Medulla oblongata (tissue), 1 donor: ENCODE measurements around the gene ZCRB1.

Experiments used
- DNase-seq: peaks from one replicate; pipeline ENCODE4 v3.0.0-alpha.2; 2015; ENCODE audit errors: extremely low spot score

The ZCRB1 gene

DNA sequence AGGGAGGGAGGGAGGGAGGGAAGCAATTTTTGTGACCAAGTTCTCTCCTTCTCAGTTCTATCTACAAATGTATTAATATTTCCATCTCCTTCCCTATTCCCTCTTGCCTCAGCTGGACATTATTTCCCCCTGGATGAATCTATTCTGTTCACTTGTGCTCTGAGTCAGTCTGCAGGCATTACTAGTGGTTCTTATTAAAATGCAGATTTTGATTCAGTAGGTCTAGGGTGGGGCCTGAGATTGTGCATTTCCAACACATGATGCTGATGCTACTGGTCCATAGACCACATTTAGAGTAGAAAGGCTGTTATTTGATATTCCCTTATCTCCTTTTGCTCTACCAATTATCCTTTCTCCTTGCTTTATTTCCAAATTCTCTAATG lies 47.8 kb downstream of the ZCRB1 start:
- no peak for DNase-seq

DNA sequence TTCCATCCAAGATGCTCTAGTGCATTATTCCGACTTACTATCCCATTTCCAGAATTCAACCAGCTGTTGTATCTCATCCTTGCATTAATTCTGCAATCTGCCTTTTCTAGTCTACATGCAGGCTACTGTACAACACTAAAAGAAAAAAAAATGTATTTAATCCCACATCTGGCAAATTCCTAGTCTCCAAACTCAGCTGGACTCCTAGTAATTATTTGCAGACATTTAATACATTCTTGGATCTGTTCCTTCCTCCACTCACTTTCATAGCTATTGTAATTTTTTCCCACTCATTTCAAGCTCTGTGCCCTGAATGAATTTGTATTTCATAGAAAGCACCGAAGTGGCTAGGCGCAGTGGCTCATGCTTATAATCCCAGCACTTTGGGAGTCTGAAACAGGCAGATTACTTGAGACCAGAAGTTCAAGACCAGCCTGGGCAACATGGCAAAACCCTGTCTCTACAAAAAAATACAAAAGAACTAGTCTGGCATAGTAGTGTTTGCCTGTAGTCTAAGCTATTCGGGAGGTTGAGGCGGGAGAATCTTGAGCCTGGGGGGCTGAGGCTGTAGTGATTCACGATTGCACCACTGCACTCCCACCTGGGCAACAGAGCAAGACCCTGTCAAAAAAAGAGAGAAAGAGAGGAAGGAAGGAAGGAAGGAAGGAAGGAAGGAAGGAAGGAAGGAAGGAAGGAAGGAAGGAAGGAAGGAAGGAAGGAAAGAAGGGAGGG lies 48.3 kb downstream of the ZCRB1 start:
- DNase-seq, result no peak

DNA sequence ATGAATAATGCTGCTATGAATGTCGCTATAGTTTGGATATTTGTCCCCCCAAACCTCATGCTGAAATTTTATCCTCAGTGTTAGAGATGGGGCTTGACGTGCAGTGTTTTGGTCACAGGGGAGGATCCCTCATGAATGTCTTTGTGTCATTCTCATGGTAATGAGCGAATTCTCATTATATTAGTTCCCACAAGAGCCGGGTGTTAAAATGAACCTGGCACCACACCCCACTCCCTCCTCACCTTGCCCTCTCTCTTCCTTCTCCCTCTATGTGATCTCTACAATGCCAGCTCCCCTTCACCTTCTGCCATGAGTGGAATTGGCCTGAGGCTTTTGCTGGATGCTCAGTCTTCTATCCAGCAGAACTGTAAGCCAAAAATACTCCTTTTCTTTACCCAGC lies 50.4 kb downstream of the ZCRB1 start:
- no peak for DNase-seq

DNA sequence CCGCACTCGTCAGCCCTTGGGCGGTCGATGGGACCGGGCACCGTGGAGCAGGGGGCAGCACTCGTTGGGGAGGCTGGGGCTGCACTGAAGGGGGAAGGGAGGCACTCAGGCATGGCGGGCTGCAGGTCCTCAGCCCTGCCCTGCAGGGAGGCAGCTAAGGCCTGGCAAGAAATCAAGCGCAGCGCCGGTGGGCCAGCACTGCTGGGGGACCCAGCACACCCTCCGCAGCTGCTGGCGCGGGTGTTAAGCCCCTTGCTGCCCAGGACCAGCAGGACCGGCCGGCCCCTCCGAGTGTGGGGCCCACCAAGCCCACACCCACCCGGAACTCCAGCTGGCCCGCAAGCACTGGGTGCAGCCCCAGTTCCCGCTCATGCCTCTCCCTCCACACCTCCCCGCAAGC lies 52.2 kb downstream of the ZCRB1 start:
- DNase-seq, result no peak

DNA sequence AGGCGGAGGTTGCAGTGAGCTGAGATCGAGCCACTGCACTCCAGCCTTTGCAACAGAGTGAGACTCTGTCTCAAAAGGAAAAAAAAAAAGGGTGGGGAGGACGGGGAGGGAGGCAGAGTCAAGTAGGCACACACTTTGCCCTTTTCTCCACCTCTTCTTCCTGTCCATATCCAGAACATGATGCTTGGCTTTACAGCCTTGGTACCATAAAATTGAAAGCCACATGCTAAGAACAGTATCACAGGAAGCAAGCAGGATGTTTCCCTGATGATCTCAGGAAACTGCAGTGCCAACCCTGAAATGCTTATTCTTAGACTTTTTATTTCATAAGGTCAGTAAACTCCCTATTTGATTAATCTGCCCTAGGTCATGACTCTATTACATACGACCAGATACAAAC lies 55.3 kb downstream of the ZCRB1 start:
- no peak for DNase-seq

DNA sequence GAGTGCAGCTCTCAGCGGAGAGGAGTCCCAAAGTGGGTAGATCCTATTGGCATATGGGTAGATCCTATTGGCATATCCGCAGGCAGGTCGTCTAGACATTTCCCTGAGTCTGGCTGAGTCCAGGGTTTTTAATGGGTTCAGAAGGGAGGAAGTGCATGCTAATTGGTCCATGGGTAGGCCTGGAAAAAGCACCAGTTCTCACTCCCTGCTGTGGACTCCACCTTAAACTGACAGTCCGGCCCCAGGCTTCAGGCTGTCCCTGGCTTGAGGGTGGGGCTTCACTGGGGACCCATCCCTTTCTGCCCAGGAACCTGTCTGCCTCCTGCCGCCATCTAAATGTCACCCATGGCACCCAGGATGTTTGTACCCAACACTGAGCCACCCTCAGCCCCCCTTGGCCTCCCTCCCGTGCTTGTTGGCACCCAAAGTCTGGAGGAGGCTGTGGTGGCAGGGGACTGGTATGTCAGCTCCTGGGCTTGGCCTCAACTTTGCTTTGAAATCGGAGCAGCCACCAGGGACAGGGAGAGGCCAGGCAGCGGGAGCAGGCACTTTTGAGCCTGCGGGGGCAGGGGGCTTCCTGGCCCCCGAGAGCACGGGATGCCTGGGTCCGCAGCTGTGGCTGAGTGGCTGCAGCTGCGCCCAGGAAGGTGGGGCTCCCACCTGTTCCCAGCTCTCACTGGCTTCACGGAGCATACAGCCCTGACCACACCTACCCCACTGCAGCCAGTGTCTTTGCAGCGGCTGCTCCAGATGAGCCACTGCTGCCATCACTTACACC lies 58.3 kb downstream of the ZCRB1 start:
- DNase-seq, result no peak

DNA sequence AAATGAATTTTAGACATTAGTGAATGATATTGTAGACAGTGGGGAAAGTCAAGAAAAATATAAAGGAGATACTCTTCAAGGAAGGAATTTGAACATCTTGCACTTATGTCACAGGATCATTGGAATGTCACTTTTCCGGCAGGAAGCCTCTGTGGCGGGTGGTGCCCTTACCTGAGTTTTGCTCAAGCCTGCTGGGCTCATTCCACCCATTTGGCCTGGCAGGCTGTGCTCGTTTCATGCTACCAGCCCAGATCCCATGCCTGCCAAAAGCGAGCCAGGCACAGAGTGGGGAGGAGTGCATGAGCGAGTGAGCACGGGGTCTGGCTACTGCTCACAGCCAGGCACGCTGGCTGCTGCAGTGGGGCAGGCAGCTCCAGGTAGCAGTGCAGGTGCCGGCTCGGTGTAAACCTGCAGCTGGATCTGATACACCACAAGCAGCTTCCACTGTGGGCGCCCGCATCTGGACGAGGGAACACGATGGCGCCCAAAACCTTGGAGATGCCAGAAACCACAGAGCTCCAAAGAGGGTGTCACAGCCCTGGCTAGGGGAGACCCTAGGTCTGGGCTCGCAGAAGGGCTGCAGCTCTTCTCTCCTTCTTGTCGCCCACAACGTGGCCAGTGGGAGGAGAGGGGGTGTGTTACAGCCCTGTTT lies 59.2 kb downstream of the ZCRB1 start:
- DNase-seq, result no peak

DNA sequence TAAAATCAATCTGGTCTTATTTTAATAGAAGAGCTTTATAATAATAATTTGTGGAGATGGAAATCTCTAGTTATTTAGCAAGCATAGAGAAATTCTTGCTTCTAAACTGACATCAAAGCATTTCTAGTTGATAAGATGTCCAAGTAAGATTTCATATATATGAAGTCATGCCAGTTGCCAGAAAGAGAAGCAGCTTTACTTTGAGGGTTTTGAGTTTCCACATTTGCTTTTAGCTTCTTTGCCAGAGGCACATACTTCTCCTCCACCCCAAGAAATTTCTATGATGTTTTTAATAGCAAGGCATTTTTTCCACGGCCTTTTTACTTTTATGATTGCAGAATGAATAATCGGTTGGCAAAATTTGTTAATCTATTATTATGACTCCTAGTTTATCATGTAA lies 63.6 kb downstream of the ZCRB1 start:
- no peak for DNase-seq
